ENCODE data around the gene OPA3. TPM values are rescaled to one million over a fixed set of nuclear protein-coding genes. Genes with fewer than 3 reads are reported as not detected.

Gene OPA3
- total and polyA plus RNA-seq, 2 donors (not counting 1 experiment from before 2014, with no cell fraction given) = 7.3 to 11.2 TPM

- no peaks in the 10 kb centered on the region for H3K9me3 ChIP-seq (ENCODE audit: control extremely low read depth in 1 of 3, control insufficient read depth in 2 of 3, insufficient read depth in 1 of 3, low read length in 2 of 3)
- peaks cover 0 to 71% of the 10 kb centered on the region in 2 experiments for H3K36me3 ChIP-seq (replicated peaks in 1 of 2; ENCODE audit: control extremely low read depth in 1 of 2, control insufficient read depth in 1 of 2, extremely low read depth in 1 of 2, insufficient read depth in 2 of 2, low read length in 1 of 2)
- DNase-seq (no peak), ATAC-seq (ENCODE audit: low read depth) (no peak)
- no peak overlapping the region for H3K4me3 ChIP-seq (ENCODE audit: control extremely low read depth in 1 of 5, extremely low read depth in 1 of 5, insufficient read depth in 1 of 5, low read depth in 2 of 5, low read length in 4 of 5)
- H3K27ac ChIP-seq (ENCODE audit: low read length in 2 of 2) = peak overlapping the region in 1 of 2 donors; percentile 12
- 91% methylated on average over 15 of the region's 24 CpGs for WGBS (ENCODE audit: insufficient coverage)
- CTCF ChIA-PET = interaction anchor here (0.7 to 1.4 kb wide), 6 partner anchors 23 to 120 kb away, joined by 3 to 5 read pairs (median 3); partner anchors contain the start of gene PPM1N
- H3K4me1 ChIP-seq (ENCODE audit: control insufficient read depth in 2 of 2, insufficient read depth in 2 of 2, low read length in 2 of 2) = peaks cover 7 to 14% of the 10 kb centered on the region in 2 donors
- H3K9me3 Mint-ChIP-seq (ENCODE audit: insufficient read depth) = no peaks in the 10 kb centered on the region
- H3K4me1 Mint-ChIP-seq = peaks cover 18% of the 10 kb centered on the region
- peaks cover 3% of the 10 kb centered on the region for H3K79me2 ChIP-seq (ENCODE audit: control insufficient read depth, insufficient read depth, low read length)
- peak overlapping the region; percentile 20 for H3K27ac Mint-ChIP-seq
- POLR2A ChIA-PET = no interaction called here
- no peaks in the 10 kb centered on the region for H3K27me3 Mint-ChIP-seq
- H3K27me3 ChIP-seq (replicated peaks in 1 of 4; ENCODE audit: control extremely low read depth in 1 of 4, control insufficient read depth in 3 of 4, insufficient read depth in 4 of 4, low read length in 3 of 4) = no peaks in the 10 kb centered on the region
- H2AFZ ChIP-seq (ENCODE audit: insufficient read depth, low read depth, low read length, poor library complexity, severe bottlenecking) = no peak overlapping the region
- no peak overlapping the region for H3K4me2 ChIP-seq (replicated peaks; ENCODE audit: low read depth, low read length, poor library complexity, severe bottlenecking)
- H3K4me3 Mint-ChIP-seq = no peak overlapping the region
- no peak overlapping the region for H3K9ac ChIP-seq (ENCODE audit: low read length)
- intact Hi-C loops (cut with micrococcal nuclease) = no loop called here
- H4K20me1 ChIP-seq (ENCODE audit: control insufficient read depth, insufficient read depth, low read length, poor library complexity, severe bottlenecking) = peaks cover 34% of the 10 kb centered on the region
- TF ChIP-seq CTCF (IDR thresholded peaks at IDR 0.05) (no peak), EZH2 (IDR thresholded peaks at IDR 0.05; ENCODE audit: borderline replicate concordance, insufficient read depth, low read depth, low read length, poor library complexity, severe bottlenecking) (no peak)
These were observed 62.3 kb downstream of the OPA3 start for GRCh38 chr19:45522010-45522941.

- Histone ChIP-seq H3K9ac (ENCODE audit: low read length) (no peak overlapping the region), H2AFZ (ENCODE audit: insufficient read depth, low read depth, low read length, poor library complexity, severe bottlenecking) (no peak overlapping the region), H3K4me3 (ENCODE audit: control extremely low read depth in 1 of 5, extremely low read depth in 1 of 5, insufficient read depth in 1 of 5, low read depth in 2 of 5, low read length in 4 of 5) (no peak overlapping the region), H3K27ac (ENCODE audit: low read length in 2 of 2) (no peak overlapping the region), H3K36me3 (replicated peaks in 1 of 2; ENCODE audit: control extremely low read depth in 1 of 2, control insufficient read depth in 1 of 2, extremely low read depth in 1 of 2, insufficient read depth in 2 of 2, low read length in 1 of 2) (peaks cover 0 to 42% of the 10 kb centered on the region in 2 experiments), H3K9me3 (ENCODE audit: control extremely low read depth in 1 of 3, control insufficient read depth in 2 of 3, insufficient read depth in 1 of 3, low read length in 2 of 3) (no peaks in the 10 kb centered on the region), H3K79me2 (ENCODE audit: control insufficient read depth, insufficient read depth, low read length) (peaks cover 29% of the 10 kb centered on the region), H3K4me2 (replicated peaks; ENCODE audit: low read depth, low read length, poor library complexity, severe bottlenecking) (no peak overlapping the region), H3K27me3 (replicated peaks in 1 of 4; ENCODE audit: control extremely low read depth in 1 of 4, control insufficient read depth in 3 of 4, insufficient read depth in 4 of 4, low read length in 3 of 4) (no peaks in the 10 kb centered on the region), H3K4me1 (ENCODE audit: control insufficient read depth in 2 of 2, insufficient read depth in 2 of 2, low read length in 2 of 2) (peaks cover 33 to 34% of the 10 kb centered on the region in 2 donors), H4K20me1 (ENCODE audit: control insufficient read depth, insufficient read depth, low read length, poor library complexity, severe bottlenecking) (peaks cover 50% of the 10 kb centered on the region)
- intact Hi-C loops (cut with micrococcal nuclease) = no loop called here
- ATAC-seq (ENCODE audit: low read depth) (no peak), DNase-seq (no peak)
- H3K4me3 Mint-ChIP-seq = no peak overlapping the region
- peaks cover 40% of the 10 kb centered on the region for H3K4me1 Mint-ChIP-seq
- no peak for TF ChIP-seq CTCF (IDR thresholded peaks at IDR 0.05)
- TF ChIP-seq EZH2 (IDR thresholded peaks at IDR 0.05; ENCODE audit: borderline replicate concordance, insufficient read depth, low read depth, low read length, poor library complexity, severe bottlenecking) = no peak
- WGBS (ENCODE audit: insufficient coverage) = 99% methylated on average over 6 of the region's 7 CpGs
- POLR2A ChIA-PET = no interaction called here
- CTCF ChIA-PET = no interaction called here
- H3K27me3 Mint-ChIP-seq = no peaks in the 10 kb centered on the region
- H3K27ac Mint-ChIP-seq = no peak overlapping the region
- no peaks in the 10 kb centered on the region for H3K9me3 Mint-ChIP-seq (ENCODE audit: insufficient read depth)
These were observed 66.2 kb downstream of the OPA3 start for GRCh38 chr19:45518469-45518826.

Measured in B cell (primary cell).